ENCODE measurements around the gene RIPK4.

Gene RIPK4

GRCh38 chr21:41759926-41760325 lies 6.9 kb downstream of the RIPK4 start:
- no peak for TF ChIP-seq PKNOX1 (IDR thresholded peaks at IDR 0.05)
- TF ChIP-seq ARNT (IDR thresholded peaks at IDR 0.05), result no peak
- no peak for TF ChIP-seq L3MBTL2 (conservative IDR thresholded peaks at IDR 0.05)
- TF ChIP-seq NFRKB (IDR thresholded peaks at IDR 0.05), result no peak
- POLR2A ChIA-PET, result interaction anchor here (0.7 kb wide), 1 partner anchor 8 kb away, joined by 3 read pairs; no protein-coding TSS in a partner anchor
- CTCF ChIA-PET, result interaction anchor here (1.2 kb wide), 1 partner anchor 148 kb away, joined by 3 read pairs; no protein-coding TSS in a partner anchor
- no peak for DNase-seq (ENCODE audit: extremely low spot score)

GRCh38 chr21:41759214-41759840 lies 7.5 kb downstream of the RIPK4 start:
- no peak for TF ChIP-seq ELF4 (IDR thresholded peaks at IDR 0.05)
- DNase-seq (ENCODE audit: extremely low spot score), result no peak
- ChIA-PET POLR2A (interaction anchor here (0.7 kb wide), 1 partner anchor 9 kb away, joined by 3 read pairs; no protein-coding TSS in a partner anchor), CTCF (interaction anchor here (1.2 kb wide), 1 partner anchor 147 kb away, joined by 3 read pairs; no protein-coding TSS in a partner anchor)

GRCh38 chr21:41758550-41758949 lies 8.3 kb downstream of the RIPK4 start:
- no peak for TF ChIP-seq PKNOX1 (IDR thresholded peaks at IDR 0.05)
- no peak for TF ChIP-seq FOXA1 (IDR thresholded peaks at IDR 0.05)
- ChIA-PET CTCF (interaction anchor here (1.2 kb wide), 1 partner anchor 146 kb away, joined by 3 read pairs; no protein-coding TSS in a partner anchor), POLR2A (no interaction called here)
- DNase-seq (ENCODE audit: extremely low spot score), result no peak

- no peak for TF ChIP-seq L3MBTL2 (conservative IDR thresholded peaks at IDR 0.05)
- TF ChIP-seq FOXK2 (IDR thresholded peaks at IDR 0.05), result no peak
- no peak for TF ChIP-seq ARNT (IDR thresholded peaks at IDR 0.05)
- no peak for TF ChIP-seq NFRKB (IDR thresholded peaks at IDR 0.05)
- TF ChIP-seq HDGF (IDR thresholded peaks at IDR 0.05; ENCODE audit: borderline replicate concordance), result no peak
- ChIA-PET CTCF (no interaction called here), POLR2A (no interaction called here)
- DNase-seq (ENCODE audit: extremely low spot score), result no peak
Observed at GRCh38 chr21:41755934-41756773, 10.7 kb downstream of the RIPK4 start.

GRCh38 chr21:41755258-41755933 lies 11.5 kb downstream of the RIPK4 start:
- CTCF ChIA-PET, result no interaction called here
- DNase-seq (ENCODE audit: extremely low spot score), result no peak
- POLR2A ChIA-PET, result no interaction called here
- TF ChIP-seq LEF1 (IDR thresholded peaks at IDR 0.05; ENCODE audit: borderline replicate concordance) (no peak), NFRKB (IDR thresholded peaks at IDR 0.05) (no peak), SUZ12 (IDR thresholded peaks at IDR 0.05) (no peak), BHLHE40 (IDR thresholded peaks at IDR 0.05; ENCODE audit: borderline replicate concordance) (no peak), PKNOX1 (IDR thresholded peaks at IDR 0.05) (no peak), SP1 (IDR thresholded peaks at IDR 0.05) (no peak), FOXK2 (IDR thresholded peaks at IDR 0.05) (no peak), TARDBP (IDR thresholded peaks at IDR 0.05) (no peak), ELF4 (IDR thresholded peaks at IDR 0.05) (no peak), CTBP1 (IDR thresholded peaks at IDR 0.05; ENCODE audit: borderline replicate concordance) (no peak), FOXM1 (IDR thresholded peaks at IDR 0.05; ENCODE audit: borderline replicate concordance) (no peak)

- TF ChIP-seq FOXK2 (IDR thresholded peaks at IDR 0.05) (no peak), HDGF (IDR thresholded peaks at IDR 0.05; ENCODE audit: borderline replicate concordance) (no peak), FOXM1 (IDR thresholded peaks at IDR 0.05; ENCODE audit: borderline replicate concordance) (no peak), BHLHE40 (IDR thresholded peaks at IDR 0.05; ENCODE audit: borderline replicate concordance) (no peak), TARDBP (IDR thresholded peaks at IDR 0.05) (no peak)
- POLR2A ChIA-PET, result interaction anchor here (3.1 kb wide), 1 partner anchor 13 kb away, joined by 9 read pairs; no protein-coding TSS in a partner anchor
- DNase-seq (ENCODE audit: extremely low spot score), result no peak
- CTCF ChIA-PET, result no interaction called here
Observed at GRCh38 chr21:41754479-41754891, 12.4 kb downstream of the RIPK4 start.

All from HEK293T (cell line).